GM23248 (cell line): ENCODE measurements around the gene NEGR1.

Experiments
- EZH2 ChIP-seq: fragments of 200-600 bp; sonication (generic); IDR thresholded peaks from 2 replicates; pipeline ENCODE4 v1.6.1; 2018; ENCODE audit warnings: antibody characterized with exemption, mild to moderate bottlenecking; ENCODE audit not compliant: insufficient read depth, poor library complexity, severe bottlenecking
- EZH2phosphoT487 ChIP-seq: fragments of 200-600 bp; sonication (generic); IDR thresholded peaks from 2 replicates; pipeline ENCODE4 v1.6.1; 2018; ENCODE audit warnings: antibody characterized with exemption, moderate library complexity, mild to moderate bottlenecking, low read depth; ENCODE audit not compliant: insufficient read depth

DNA sequence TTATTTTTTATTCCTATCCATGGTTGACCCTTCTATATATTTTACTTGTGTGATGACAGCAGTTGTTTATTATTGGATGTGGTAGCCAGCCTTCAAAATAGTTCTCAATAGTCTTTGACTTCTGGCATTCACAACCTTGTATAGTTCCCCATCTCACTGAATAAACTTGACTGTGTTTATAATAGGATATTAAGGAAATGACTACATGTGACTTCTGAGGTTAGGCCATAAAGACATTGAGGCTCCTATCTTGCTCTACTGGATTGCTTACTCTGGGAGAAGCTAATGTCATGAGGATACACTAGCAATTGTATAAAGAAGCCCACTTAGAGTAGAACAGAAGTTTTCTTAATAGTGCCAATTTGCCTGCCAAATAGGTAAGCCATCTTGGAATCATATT, 231.8 kb downstream of the NEGR1 start:
- TF ChIP-seq EZH2phosphoT487 (no peak), EZH2 (no peak)
